ENCODE results near the gene LCP1. TPM values are rescaled to one million over a fixed set of nuclear protein-coding genes. Genes with fewer than 3 reads are reported as not detected.
A peak's percentile ranks its signal among the peaks of the same experiment; 100 is the strongest.

LCP1 gene
- total and polyA plus RNA-seq, 12 donors, result 17.3 to 109 (median 59.8) TPM

- Histone ChIP-seq H3K36me3 (replicated peaks in 1 of 2) (no peaks in the 10 kb centered on the region), H3K4me1 (replicated peaks in 1 of 2) (peaks cover 0 to 11% of the 10 kb centered on the region in 2 donors), H3K27me3 (no peaks in the 10 kb centered on the region), H3K27ac (peak overlapping the region in 1 of 5 donors; percentile 46), H3K9me3 (replicated peaks in 1 of 3) (no peaks in the 10 kb centered on the region), H3K4me3 (no peak overlapping the region)
- DNase-seq, result no peak
- WGBS, 4 donors, result 74 to 83% (median 77%) methylated on average over 7 of the region's 7 CpGs
- intact Hi-C loops (cut with DNase I), result no loop called here
- no peak for TF ChIP-seq POLR2A (IDR thresholded peaks at IDR 0.05)
- no peak for TF ChIP-seq CTCF (IDR thresholded peaks at IDR 0.05)
These were observed 11.7 kb downstream of the LCP1 start for GRCh38 chr13:46170268-46170667.

- 91 to 95% (median 93%) methylated on average over 2 of the region's 2 CpGs for WGBS, 4 donors
- no peaks in the 10 kb centered on the region for H3K9me3 ChIP-seq (replicated peaks in 1 of 3)
- no peak overlapping the region for H3K4me3 ChIP-seq
- no peaks in the 10 kb centered on the region for H3K36me3 ChIP-seq (replicated peaks in 1 of 2)
- H3K27me3 ChIP-seq, result no peaks in the 10 kb centered on the region
- intact Hi-C loops (cut with DNase I), result no loop called here
- H3K4me1 ChIP-seq (replicated peaks in 1 of 2), result peaks cover 0 to 11% of the 10 kb centered on the region in 2 donors
- TF ChIP-seq CTCF (IDR thresholded peaks at IDR 0.05) (no peak), POLR2A (IDR thresholded peaks at IDR 0.05) (no peak)
- no peak overlapping the region for H3K27ac ChIP-seq
- DNase-seq, result no peak
These were observed 12.2 kb downstream of the LCP1 start for GRCh38 chr13:46169758-46170157.

GRCh38 chr13:46168783-46169182 lies 13.2 kb downstream of the LCP1 start:
- Histone ChIP-seq H3K4me3 (no peak overlapping the region), H3K36me3 (replicated peaks in 1 of 2) (no peaks in the 10 kb centered on the region), H3K27me3 (no peaks in the 10 kb centered on the region), H3K9me3 (replicated peaks in 1 of 3) (no peaks in the 10 kb centered on the region), H3K4me1 (replicated peaks in 1 of 2) (peaks cover 0 to 11% of the 10 kb centered on the region in 2 donors), H3K27ac (no peak overlapping the region)
- no peak for DNase-seq
- TF ChIP-seq CTCF (IDR thresholded peaks at IDR 0.05) (no peak), POLR2A (IDR thresholded peaks at IDR 0.05) (no peak)
- 53 to 70% (median 68%) methylated on average over 1 of the region's 1 CpG for WGBS, 4 donors
- intact Hi-C loops (cut with DNase I), result no loop called here

- Histone ChIP-seq H3K27ac (no peak overlapping the region), H3K36me3 (replicated peaks in 1 of 2) (no peaks in the 10 kb centered on the region), H3K4me1 (replicated peaks in 1 of 2) (peaks cover 0 to 11% of the 10 kb centered on the region in 2 donors), H3K4me3 (no peak overlapping the region), H3K9me3 (replicated peaks in 1 of 3) (no peaks in the 10 kb centered on the region), H3K27me3 (no peaks in the 10 kb centered on the region)
- no peak for TF ChIP-seq POLR2A (IDR thresholded peaks at IDR 0.05)
- TF ChIP-seq CTCF (IDR thresholded peaks at IDR 0.05), result no peak
- intact Hi-C loops (cut with DNase I), result no loop called here
- DNase-seq, result peak in 3 of 7 donors; percentile 14 to 44 (median 39)
- WGBS, 4 donors, result 61 to 68% (median 63%) methylated on average over 6 to 8 of the region's 8 CpGs
These were observed 13.6 kb downstream of the LCP1 start for GRCh38 chr13:46168341-46168740.
